ENCODE results near the gene PPP1R14C. TPM values are rescaled to one million over a fixed set of nuclear protein-coding genes. Genes with fewer than 3 reads are reported as not detected.

Gene PPP1R14C
- total and polyA plus RNA-seq, 7 donors, result under 0.01 to 37.0 (median 19.8) TPM; not detected in 2

DNA sequence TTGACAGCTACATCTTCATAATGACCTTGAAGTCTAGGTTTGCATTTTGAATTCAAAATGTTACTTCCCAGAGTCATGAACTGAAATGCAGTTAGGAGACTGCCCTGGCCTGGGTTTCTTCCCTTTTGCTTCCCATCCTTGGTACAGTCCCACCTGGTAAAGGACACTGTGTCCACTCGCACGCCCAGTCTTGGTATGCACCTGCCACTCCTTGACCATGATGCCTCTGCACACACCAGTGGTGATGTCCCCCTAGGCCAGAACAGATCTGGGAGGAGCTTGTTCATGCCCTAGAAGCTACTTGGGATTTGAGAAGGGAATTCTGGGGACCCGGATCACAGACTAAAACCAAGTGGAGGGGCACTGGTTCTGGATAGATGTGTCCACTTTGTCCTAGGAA is 3.6 kb downstream of the PPP1R14C start:
- intact Hi-C loops (cut with DNase I), result no loop called here
- H3K27ac ChIP-seq, result no peak overlapping the region
- TF ChIP-seq POLR2AphosphoS5 (IDR thresholded peaks at IDR 0.05) (no peak), POLR2A (IDR thresholded peaks at IDR 0.05) (no peak), EP300 (IDR thresholded peaks at IDR 0.05) (no peak)
- TF ChIP-seq, protein P1, sequence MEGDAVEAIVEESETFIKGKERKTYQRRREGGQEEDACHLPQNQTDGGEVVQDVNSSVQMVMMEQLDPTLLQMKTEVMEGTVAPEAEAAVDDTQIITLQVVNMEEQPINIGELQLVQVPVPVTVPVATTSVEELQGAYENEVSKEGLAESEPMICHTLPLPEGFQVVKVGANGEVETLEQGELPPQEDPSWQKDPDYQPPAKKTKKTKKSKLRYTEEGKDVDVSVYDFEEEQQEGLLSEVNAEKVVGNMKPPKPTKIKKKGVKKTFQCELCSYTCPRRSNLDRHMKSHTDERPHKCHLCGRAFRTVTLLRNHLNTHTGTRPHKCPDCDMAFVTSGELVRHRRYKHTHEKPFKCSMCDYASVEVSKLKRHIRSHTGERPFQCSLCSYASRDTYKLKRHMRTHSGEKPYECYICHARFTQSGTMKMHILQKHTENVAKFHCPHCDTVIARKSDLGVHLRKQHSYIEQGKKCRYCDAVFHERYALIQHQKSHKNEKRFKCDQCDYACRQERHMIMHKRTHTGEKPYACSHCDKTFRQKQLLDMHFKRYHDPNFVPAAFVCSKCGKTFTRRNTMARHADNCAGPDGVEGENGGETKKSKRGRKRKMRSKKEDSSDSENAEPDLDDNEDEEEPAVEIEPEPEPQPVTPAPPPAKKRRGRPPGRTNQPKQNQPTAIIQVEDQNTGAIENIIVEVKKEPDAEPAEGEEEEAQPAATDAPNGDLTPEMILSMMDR (IDR thresholded peaks at IDR 0.05), result no peak
- H3K27me3 ChIP-seq, result peaks cover 25 to 71% (median 50%) of the 10 kb centered on the region in 3 donors
- H3K9me3 ChIP-seq, result no peaks in the 10 kb centered on the region
- H3K36me3 ChIP-seq, result no peaks in the 10 kb centered on the region
- H3K4me1 ChIP-seq, result peaks cover 0 to 22% (median 19%) of the 10 kb centered on the region in 4 donors
- H3K4me3 ChIP-seq, result no peak overlapping the region
- no peak for DNase-seq
- WGBS, 2 donors, result 88 to 94% methylated on average over 3 of the region's 3 CpGs

DNA sequence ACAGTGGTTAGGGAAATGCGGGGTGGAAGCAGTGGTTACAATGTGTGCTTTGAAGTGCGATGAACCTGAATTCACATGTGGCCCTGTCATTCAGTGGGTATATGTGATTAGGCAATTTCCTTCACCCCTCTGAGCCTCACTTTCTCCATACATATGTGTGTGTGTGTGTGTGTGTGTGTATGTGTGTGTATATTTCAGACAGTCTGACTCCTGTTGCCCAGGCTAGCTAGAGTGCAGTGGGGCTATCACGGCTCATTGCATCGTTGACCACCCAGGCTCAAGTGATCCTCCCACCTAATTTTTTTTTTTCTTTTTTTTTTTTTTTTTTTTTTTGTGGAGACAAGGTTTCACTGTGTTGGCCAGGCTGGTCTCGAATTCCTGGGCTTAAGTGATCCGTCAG is 6.3 kb downstream of the PPP1R14C start:
- Histone ChIP-seq H3K9me3 (no peaks in the 10 kb centered on the region), H3K36me3 (no peaks in the 10 kb centered on the region), H3K27me3 (peaks cover 7 to 57% (median 30%) of the 10 kb centered on the region in 3 donors), H3K4me3 (no peak overlapping the region), H3K27ac (no peak overlapping the region), H3K4me1 (peaks cover 0 to under 1% (median 0%) of the 10 kb centered on the region in 4 donors)
- DNase-seq, result no peak
- intact Hi-C loops (cut with DNase I), result no loop called here
- TF ChIP-seq EP300 (IDR thresholded peaks at IDR 0.05) (no peak), POLR2A (IDR thresholded peaks at IDR 0.05) (no peak)
- 81 to 89% methylated on average over 6 of the region's 6 CpGs for WGBS, 2 donors

DNA sequence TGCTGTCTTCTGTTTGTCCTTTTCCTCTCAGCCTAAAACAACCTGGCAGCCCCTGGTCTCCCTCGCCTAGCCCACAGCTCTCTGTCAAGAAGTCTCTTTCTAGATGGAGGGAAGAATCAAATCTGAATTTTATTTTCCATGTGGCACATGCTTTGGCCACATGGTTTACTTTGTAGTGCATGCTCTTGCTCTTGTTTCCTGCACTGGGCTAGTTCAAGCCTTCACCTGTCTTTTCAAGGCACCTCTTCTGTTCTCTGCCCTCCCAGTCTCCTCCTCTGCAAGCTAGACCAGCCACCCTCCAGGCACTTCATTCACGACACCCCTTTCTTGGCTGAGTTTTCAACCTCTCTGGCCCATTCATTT is 7.6 kb downstream of the PPP1R14C start:
- DNase-seq, result no peak
- Histone ChIP-seq H3K27me3 (peaks cover 0 to 44% (median 17%) of the 10 kb centered on the region in 3 donors), H3K36me3 (no peaks in the 10 kb centered on the region), H3K9me3 (no peaks in the 10 kb centered on the region), H3K27ac (no peak overlapping the region), H3K4me1 (no peaks in the 10 kb centered on the region), H3K4me3 (no peak overlapping the region)
- TF ChIP-seq POLR2A (IDR thresholded peaks at IDR 0.05) (no peak), POLR2AphosphoS5 (IDR thresholded peaks at IDR 0.05) (no peak), EP300 (IDR thresholded peaks at IDR 0.05) (no peak)
- TF ChIP-seq, protein P1 (IDR thresholded peaks at IDR 0.05), result no peak
- intact Hi-C loops (cut with DNase I), result no loop called here
- 79 to 87% methylated on average over 2 of the region's 2 CpGs for WGBS, 2 donors

DNA sequence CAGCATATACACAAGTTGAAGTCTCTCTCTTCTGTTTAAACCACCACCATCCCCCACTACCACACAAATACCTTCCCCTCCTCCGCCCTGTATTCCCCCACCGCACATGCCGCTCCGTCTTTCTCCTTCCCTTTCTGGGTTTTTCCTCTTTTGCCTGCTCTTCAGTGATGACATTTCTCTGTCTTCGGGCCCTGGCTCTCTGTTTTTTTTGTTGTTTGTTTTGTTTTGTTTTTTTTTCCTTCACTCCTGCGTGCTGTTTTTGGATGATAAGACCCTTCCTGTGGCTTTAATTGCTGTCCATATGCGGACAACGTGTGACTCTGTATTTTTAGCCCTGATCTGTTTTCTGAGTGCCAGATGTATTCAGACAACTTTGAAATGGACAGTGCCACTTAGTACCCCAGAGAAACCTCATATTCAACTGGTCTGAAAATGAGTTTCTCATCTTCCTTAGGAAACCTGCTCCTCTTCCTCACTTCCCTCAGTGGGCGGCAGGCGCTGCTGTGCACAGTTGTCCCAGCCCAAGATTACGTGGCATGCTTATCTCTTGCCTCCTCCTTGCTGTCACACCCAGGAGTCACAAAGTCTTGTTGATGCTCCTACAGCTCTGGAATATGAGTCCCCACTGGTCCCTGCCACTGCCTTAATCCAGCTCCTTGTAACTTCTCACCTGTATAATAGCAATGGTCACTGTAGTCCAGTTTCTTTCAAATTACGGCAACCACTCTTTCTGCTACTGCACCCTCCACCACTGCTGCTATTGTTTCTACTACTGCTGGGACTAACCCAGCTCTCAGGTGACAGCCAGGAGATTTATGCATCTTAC is 8.2 kb downstream of the PPP1R14C start:
- 61 to 65% methylated on average over 12 of the region's 12 CpGs for WGBS, 2 donors

More for the DNA sequence above, 8.2 kb downstream of the PPP1R14C start:
- H3K36me3 ChIP-seq, result no peaks in the 10 kb centered on the region
- no peak overlapping the region for H3K27ac ChIP-seq
- intact Hi-C loops (cut with DNase I), result no loop called here
- peaks cover 0 to 38% (median 12%) of the 10 kb centered on the region in 3 donors for H3K27me3 ChIP-seq
- DNase-seq, result no peak
- no peak for TF ChIP-seq POLR2A (IDR thresholded peaks at IDR 0.05)
- TF ChIP-seq, protein P1 (IDR thresholded peaks at IDR 0.05), result no peak
- TF ChIP-seq POLR2AphosphoS5 (IDR thresholded peaks at IDR 0.05), result no peak
- H3K4me3 ChIP-seq, result no peak overlapping the region
- no peaks in the 10 kb centered on the region for H3K9me3 ChIP-seq
- no peaks in the 10 kb centered on the region for H3K4me1 ChIP-seq
